HG02763 (cell line): ENCODE results near the gene PLXNC1.
A peak's percentile ranks its signal among the peaks of the same experiment; 100 is the strongest.

Source experiments
- ATAC-seq: cut with Tn5 transposase; IDR thresholded peaks from one replicate; pipeline ENCODE4 v1.9.1; 2021; ENCODE audit warnings: mild to moderate bottlenecking, moderate library complexity; ENCODE audit not compliant: unreplicated experiment

Gene PLXNC1

GRCh38 chr12:94229902-94230301 lies 81.5 kb downstream of the PLXNC1 start:
- no peak for ATAC-seq

- ATAC-seq: peak; percentile 49
Measured at GRCh38 chr12:94230357-94230905, 82.1 kb downstream of the PLXNC1 start.

DNA sequence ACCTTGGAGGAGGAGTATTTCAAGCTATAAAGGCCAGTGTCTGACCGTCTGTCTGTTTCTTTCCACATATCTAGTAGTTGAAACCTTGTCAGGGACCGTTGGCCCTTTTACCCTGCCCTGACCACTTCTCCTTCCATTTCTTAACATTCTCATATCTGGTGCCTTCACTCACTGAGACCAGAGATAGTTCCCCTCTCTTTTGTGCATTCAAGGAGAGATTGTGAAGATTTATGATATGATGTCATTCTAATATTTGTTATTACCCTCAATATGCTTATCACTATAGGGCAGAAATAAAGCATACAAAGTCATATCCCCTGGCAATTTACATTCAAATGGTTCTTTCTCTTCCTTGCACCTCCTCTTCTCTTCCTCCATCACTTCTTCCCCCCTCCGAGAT lies 83.3 kb downstream of the PLXNC1 start:
- no peak for ATAC-seq

DNA sequence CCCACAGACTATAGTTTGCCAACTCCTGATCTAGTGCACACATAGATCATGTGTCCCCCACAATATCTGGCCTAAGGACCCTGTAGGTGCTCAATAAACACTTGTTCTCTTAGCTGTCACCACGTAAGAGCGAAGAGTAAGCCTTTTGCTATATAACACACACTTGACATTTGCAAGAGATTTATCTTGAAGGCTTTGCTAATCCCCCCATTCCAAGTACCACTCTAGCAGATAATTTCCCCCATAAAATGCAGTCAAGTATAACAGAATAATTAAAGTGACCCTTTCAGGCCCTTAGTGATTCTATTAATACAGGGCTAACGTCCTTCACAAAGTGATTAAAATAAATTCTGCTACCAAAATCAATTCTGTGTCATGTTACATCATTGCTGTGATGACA lies 87.5 kb downstream of the PLXNC1 start:
- ATAC-seq: no peak

- no peak for ATAC-seq
Measured at GRCh38 chr12:94239332-94239993, 91.1 kb downstream of the PLXNC1 start.

DNA sequence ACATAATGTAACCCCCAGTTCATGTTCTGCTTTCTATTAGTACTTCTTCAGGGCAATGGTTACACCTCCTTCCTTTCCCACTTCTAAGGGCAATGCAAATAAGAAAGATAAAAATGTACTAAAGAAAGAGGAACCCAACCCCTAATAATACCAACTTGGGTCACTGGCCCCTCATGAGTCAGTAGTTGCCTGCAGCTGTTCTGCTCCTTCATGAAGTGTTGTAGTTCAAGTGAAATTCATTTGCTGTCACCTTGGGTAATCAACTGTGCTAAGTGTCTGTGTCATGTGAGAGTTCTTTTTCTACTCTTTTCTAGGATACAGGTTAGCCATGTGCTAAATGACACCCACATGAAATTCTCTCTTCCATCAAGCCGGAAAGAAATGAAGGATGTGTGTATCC lies 91.8 kb downstream of the PLXNC1 start:
- peak; percentile 91 for ATAC-seq

GRCh38 chr12:94242901-94243300 lies 94.5 kb downstream of the PLXNC1 start:
- ATAC-seq: no peak

GRCh38 chr12:94244165-94245133 lies 96.1 kb downstream of the PLXNC1 start:
- peak; percentile 43 for ATAC-seq

DNA sequence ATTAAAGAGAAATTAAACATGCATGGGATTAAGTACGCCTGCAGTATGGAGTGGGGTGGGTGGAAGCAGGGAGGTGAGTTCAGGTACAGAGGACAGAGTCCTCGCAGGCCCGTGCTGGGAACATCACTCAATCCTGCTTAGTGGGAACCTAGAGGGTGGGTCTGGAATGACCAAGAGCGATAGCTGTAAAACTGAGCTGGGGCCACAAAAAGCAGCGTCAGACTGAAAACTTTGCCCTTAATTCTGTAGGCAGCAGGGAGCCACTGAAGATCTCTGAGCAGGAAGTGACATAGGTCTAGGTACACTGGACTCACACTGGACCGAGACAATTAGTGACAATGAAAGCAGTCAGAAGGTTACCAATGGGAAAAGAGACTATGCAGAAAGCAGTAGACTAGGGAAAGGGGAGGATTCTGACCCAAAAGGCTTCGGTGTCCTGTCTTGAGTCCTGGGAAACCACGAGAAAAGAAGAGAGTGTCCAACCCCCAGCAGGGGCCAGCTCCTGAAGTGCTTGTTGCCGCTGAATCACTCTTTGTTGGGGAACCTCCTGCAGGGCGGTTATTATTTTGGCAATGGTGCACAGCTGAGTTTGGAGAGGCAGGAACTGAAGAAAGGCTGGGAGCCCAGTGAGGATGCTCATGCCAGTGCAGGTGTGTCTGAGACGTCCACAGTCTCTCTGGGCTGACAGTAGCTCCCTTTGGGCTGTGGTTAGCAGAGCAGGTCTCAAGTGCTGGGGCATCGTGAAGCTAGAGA lies 97.4 kb downstream of the PLXNC1 start:
- no peak for ATAC-seq

DNA sequence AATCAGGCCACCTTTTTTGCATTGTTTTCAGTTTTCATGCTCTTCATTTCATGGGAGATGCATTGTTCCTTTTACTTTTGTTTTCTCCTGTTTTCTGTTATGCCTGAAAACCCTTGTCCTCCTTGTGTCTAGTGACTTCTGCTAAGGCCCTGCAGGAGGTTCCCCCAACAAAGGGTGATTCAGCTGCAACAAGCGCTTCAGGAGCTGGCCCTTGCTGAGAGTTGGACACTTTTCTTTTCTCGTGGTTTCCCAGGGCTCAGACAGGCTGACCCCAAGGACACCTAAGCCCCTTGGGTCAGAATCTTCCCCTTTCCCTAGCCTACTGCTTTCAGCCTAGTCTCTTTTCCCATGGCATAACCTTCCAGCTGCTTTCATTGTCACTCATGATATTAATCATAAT lies 98.9 kb downstream of the PLXNC1 start:
- no peak for ATAC-seq

GRCh38 chr12:94248582-94248981 lies 100.2 kb downstream of the PLXNC1 start:
- no peak for ATAC-seq

GRCh38 chr12:94250130-94250529 lies 101.8 kb downstream of the PLXNC1 start:
- ATAC-seq: no peak

- no peak for ATAC-seq
Measured at GRCh38 chr12:94254270-94254669, 105.9 kb downstream of the PLXNC1 start.

DNA sequence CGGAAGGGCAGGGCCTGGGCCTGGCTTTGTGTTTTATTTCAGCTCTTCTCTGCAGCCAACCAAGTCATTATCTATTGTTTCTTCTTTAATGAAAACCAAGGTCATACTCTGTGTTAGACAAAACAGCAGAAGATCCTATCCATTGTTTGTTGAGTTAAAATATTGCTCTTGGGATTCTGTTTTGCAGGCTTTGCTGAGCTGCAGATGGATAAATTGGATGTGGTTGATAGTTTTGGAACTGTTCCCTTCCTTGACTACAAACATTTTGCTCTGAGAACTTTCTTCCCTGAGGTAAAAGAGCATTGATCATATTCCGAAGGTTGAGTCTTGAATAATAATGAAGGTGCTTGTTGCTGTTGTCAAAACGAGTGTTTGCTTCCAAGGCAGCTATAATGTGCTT lies 106.6 kb downstream of the PLXNC1 start:
- ATAC-seq: no peak

GRCh38 chr12:94255428-94255827 lies 107.1 kb downstream of the PLXNC1 start:
- no peak for ATAC-seq

DNA sequence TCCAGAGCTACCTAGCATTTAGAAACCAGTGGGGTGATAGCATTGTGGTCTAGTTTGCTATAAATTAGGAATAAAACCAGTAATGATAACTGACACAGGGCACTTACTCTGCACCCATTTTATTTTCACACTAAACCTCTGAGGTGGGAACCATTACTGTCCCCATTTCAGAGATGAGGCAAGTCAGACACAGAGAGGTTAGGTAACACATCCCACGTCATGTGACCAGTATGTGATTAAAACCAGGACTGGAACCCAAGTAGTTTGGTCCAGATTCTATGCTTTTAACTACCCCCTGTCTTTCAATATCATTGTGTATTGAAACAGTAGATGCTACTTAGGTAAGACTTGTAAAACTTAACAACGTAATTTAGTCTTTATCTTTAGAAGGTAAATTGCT lies 110.2 kb downstream of the PLXNC1 start:
- no peak for ATAC-seq

DNA sequence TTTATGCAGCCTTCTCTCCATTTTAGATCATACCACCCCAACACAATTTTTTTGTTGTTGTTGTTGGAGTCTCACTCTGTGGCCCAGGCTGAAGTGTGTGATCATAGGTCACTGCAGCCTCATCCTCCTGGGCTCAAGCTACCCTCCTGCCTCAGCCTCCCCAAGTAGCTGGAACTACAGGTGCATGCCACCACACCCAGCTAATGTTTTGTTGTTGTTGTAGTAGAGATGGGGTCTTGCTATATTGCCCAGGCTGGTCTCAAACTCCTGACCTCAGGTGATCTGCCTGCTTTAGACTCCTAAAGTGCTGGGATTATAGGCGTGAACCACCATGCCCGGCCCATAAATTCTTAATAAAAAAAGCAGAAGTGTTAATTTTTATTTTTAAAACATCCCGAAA lies 111.6 kb downstream of the PLXNC1 start:
- no peak for ATAC-seq

DNA sequence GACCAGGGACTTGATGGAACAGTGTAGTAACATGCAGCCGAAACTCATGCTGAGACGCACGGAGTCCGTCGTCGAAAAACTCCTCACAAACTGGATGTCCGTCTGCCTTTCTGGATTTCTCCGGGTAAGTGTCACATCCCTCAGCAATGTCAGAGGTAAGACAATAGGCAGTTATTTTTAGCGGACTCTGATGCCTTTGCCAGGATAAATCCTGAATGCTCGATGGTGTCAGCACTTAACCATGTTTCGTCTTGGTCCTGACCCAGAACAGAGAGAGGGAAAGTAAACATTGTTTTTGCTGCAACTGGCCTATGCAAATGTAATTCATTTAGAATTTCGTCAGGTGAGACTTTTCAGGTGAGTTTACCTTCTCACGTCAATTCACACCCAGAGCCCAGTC lies 112.3 kb downstream of the PLXNC1 start:
- no peak for ATAC-seq

GRCh38 chr12:94261119-94261518 lies 112.7 kb downstream of the PLXNC1 start:
- no peak for ATAC-seq

DNA sequence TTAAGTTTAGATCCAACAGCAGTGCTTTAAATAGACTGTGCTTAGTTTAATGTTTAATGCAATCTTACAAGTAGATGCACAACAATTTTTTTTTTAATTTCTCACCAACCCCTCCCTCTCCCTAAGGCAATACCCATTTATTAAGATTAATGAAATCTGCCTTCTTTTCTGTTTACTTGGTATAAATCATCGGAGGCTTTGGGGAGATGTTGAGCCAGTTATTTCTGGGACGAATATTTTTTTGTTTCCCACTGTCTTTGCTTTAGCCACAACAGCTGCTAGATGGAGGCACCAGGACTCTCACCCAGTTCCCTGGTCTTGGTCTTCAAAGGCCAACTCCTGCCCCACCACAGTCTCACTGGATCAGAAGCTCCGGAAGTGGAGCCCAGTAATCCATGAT lies 113.4 kb downstream of the PLXNC1 start:
- ATAC-seq: no peak
